ENCODE measurements around the gene ZEB2. TPM values are rescaled to one million over a fixed set of nuclear protein-coding genes. Genes with fewer than 3 reads are reported as not detected.

The ZEB2 gene
- total and polyA plus RNA-seq, 4 donors: 7.6 to 39.6 (median 22.2) TPM

DNA sequence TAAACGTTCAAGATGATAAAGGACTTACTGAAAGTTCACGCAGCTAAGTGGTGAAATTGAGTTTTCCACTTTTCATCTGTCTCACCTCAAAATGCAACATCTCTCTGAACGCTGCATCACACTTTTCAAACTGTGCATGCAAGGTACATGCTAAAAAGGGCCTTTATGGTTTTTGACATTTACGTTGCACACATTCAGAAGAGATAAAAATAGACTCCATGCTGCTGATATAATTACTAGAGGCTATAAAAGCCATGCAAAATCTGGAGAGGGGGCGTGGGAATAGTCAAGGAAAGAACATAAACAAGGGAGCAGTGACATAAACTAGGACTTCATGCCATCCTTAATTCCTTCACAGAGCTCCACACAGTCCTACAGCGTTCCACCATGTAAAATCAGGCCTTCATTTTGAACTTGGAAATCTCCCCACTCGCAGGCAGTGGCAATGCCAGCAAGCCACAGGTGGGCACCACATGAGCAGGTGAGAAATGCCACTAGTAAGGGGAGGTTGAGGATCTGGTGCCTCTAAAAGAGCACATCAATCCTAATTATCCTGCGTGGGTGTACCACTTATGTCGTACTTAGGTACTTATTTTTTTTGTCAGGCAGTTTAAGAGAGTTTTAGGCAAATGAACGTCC is 71.4 kb downstream of the ZEB2 start:
- DNase-seq (ENCODE audit: low spot score): no peak
- WGBS: 65% methylated on average over 10 of the region's 10 CpGs
- TF ChIP-seq, protein P1, sequence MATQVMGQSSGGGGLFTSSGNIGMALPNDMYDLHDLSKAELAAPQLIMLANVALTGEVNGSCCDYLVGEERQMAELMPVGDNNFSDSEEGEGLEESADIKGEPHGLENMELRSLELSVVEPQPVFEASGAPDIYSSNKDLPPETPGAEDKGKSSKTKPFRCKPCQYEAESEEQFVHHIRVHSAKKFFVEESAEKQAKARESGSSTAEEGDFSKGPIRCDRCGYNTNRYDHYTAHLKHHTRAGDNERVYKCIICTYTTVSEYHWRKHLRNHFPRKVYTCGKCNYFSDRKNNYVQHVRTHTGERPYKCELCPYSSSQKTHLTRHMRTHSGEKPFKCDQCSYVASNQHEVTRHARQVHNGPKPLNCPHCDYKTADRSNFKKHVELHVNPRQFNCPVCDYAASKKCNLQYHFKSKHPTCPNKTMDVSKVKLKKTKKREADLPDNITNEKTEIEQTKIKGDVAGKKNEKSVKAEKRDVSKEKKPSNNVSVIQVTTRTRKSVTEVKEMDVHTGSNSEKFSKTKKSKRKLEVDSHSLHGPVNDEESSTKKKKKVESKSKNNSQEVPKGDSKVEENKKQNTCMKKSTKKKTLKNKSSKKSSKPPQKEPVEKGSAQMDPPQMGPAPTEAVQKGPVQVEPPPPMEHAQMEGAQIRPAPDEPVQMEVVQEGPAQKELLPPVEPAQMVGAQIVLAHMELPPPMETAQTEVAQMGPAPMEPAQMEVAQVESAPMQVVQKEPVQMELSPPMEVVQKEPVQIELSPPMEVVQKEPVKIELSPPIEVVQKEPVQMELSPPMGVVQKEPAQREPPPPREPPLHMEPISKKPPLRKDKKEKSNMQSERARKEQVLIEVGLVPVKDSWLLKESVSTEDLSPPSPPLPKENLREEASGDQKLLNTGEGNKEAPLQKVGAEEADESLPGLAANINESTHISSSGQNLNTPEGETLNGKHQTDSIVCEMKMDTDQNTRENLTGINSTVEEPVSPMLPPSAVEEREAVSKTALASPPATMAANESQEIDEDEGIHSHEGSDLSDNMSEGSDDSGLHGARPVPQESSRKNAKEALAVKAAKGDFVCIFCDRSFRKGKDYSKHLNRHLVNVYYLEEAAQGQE (IDR thresholded peaks at IDR 0.05): no peak
- no peak for TF ChIP-seq RAD21 (IDR thresholded peaks at IDR 0.05)
- TF ChIP-seq, protein P2, sequence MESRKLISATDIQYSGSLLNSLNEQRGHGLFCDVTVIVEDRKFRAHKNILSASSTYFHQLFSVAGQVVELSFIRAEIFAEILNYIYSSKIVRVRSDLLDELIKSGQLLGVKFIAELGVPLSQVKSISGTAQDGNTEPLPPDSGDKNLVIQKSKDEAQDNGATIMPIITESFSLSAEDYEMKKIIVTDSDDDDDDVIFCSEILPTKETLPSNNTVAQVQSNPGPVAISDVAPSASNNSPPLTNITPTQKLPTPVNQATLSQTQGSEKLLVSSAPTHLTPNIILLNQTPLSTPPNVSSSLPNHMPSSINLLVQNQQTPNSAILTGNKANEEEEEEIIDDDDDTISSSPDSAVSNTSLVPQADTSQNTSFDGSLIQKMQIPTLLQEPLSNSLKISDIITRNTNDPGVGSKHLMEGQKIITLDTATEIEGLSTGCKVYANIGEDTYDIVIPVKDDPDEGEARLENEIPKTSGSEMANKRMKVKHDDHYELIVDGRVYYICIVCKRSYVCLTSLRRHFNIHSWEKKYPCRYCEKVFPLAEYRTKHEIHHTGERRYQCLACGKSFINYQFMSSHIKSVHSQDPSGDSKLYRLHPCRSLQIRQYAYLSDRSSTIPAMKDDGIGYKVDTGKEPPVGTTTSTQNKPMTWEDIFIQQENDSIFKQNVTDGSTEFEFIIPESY (IDR thresholded peaks at IDR 0.05): no peak
- no peak for TF ChIP-seq SP1 (IDR thresholded peaks at IDR 0.05)
- TF ChIP-seq RXRA (IDR thresholded peaks at IDR 0.05): no peak
- no peak for TF ChIP-seq JUND (IDR thresholded peaks at IDR 0.05)
- no peak for TF ChIP-seq EGR1 (IDR thresholded peaks at IDR 0.05; ENCODE audit: low read depth in 2 of 2)
- TF ChIP-seq FOXA1 (IDR thresholded peaks at IDR 0.05): no peak
- no peak for TF ChIP-seq HNF4A (conservative IDR thresholded peaks at IDR 0.05)
- TF ChIP-seq FOXA2 (IDR thresholded peaks at IDR 0.05): no peak
- TF ChIP-seq, protein P3, sequence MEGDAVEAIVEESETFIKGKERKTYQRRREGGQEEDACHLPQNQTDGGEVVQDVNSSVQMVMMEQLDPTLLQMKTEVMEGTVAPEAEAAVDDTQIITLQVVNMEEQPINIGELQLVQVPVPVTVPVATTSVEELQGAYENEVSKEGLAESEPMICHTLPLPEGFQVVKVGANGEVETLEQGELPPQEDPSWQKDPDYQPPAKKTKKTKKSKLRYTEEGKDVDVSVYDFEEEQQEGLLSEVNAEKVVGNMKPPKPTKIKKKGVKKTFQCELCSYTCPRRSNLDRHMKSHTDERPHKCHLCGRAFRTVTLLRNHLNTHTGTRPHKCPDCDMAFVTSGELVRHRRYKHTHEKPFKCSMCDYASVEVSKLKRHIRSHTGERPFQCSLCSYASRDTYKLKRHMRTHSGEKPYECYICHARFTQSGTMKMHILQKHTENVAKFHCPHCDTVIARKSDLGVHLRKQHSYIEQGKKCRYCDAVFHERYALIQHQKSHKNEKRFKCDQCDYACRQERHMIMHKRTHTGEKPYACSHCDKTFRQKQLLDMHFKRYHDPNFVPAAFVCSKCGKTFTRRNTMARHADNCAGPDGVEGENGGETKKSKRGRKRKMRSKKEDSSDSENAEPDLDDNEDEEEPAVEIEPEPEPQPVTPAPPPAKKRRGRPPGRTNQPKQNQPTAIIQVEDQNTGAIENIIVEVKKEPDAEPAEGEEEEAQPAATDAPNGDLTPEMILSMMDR (IDR thresholded peaks at IDR 0.05; ENCODE audit: low read depth, low read length, missing input control): no peak
- TF ChIP-seq HNF4G (IDR thresholded peaks at IDR 0.05): no peak
- TF ChIP-seq, protein P4, sequence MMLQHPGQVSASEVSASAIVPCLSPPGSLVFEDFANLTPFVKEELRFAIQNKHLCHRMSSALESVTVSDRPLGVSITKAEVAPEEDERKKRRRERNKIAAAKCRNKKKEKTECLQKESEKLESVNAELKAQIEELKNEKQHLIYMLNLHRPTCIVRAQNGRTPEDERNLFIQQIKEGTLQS (IDR thresholded peaks at IDR 0.05): no peak
- TF ChIP-seq GABPA (IDR thresholded peaks at IDR 0.05 in 1 of 2, conservative IDR thresholded peaks at IDR 0.05 in 1 of 2): no peak
- no peak for TF ChIP-seq TAF1 (conservative IDR thresholded peaks at IDR 0.05)
- TF ChIP-seq, protein P5, sequence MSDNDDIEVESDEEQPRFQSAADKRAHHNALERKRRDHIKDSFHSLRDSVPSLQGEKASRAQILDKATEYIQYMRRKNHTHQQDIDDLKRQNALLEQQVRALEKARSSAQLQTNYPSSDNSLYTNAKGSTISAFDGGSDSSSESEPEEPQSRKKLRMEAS (IDR thresholded peaks at IDR 0.05): no peak
- TF ChIP-seq YY1 (IDR thresholded peaks at IDR 0.05): no peak
- H3K4me3 ChIP-seq (ENCODE audit: low read depth in 1 of 3, low read length in 3 of 3): no peak overlapping the region
- H3K9me3 ChIP-seq (ENCODE audit: control insufficient read depth in 4 of 4, low read length in 3 of 4): no peaks in the 10 kb centered on the region
- peaks cover 0 to 4% (median 2%) of the 10 kb centered on the region in 4 donors for H3K27me3 ChIP-seq (ENCODE audit: control insufficient read depth in 4 of 4, insufficient read depth in 4 of 4, low read length in 3 of 4)
- H3K27ac ChIP-seq (ENCODE audit: low read depth in 1 of 2, low read length in 2 of 2): peak overlapping the region in 1 of 2 donors; percentile 1
- peaks cover 0 to 7% (median 0%) of the 10 kb centered on the region in 4 donors for H3K4me1 ChIP-seq (ENCODE audit: control insufficient read depth in 4 of 4, insufficient read depth in 4 of 4, low read length in 3 of 4)
- H3K36me3 ChIP-seq (ENCODE audit: control insufficient read depth in 4 of 4, insufficient read depth in 3 of 4, low read depth in 1 of 4, low read length in 3 of 4): no peaks in the 10 kb centered on the region
- no peak overlapping the region for H3K9ac ChIP-seq (ENCODE audit: low read depth in 1 of 2, low read length in 2 of 2)
